Effector memory CD4-positive, alpha-beta T cell (primary cell): ENCODE data around the gene SLC26A11.

Experiments used
- DNase-seq, 3 donors: peaks; one replicate each; pipeline ENCODE4 v3.0.0-alpha.2; 2020
- H3K27ac ChIP-seq: 2 replicates; pipeline ENCODE4 v1.7.0; 2013; ENCODE audit warnings: mild to moderate bottlenecking, low read length, moderate library complexity; ENCODE audit not compliant: insufficient read depth, poor library complexity, severe bottlenecking
- H3K27me3 ChIP-seq: replicated peaks from 2 replicates; pipeline ENCODE4 v1.7.0; 2013; ENCODE audit warnings: mild to moderate bottlenecking, low read length; ENCODE audit not compliant: insufficient read depth, control insufficient read depth, poor library complexity, severe bottlenecking
- H3K36me3 ChIP-seq: 2 replicates; pipeline ENCODE4 v1.7.0; 2013; ENCODE audit warnings: mild to moderate bottlenecking, low read length, moderate library complexity; ENCODE audit not compliant: control insufficient read depth, insufficient read depth
- H3K4me1 ChIP-seq: 2 replicates; pipeline ENCODE4 v1.7.0; 2013; ENCODE audit warnings: low read length, mild to moderate bottlenecking; ENCODE audit not compliant: control insufficient read depth, insufficient read depth, poor library complexity, severe bottlenecking
- H3K4me3 ChIP-seq: 2 replicates; pipeline ENCODE4 v1.7.0; 2013; ENCODE audit warnings: low read length, low read depth, mild to moderate bottlenecking; ENCODE audit not compliant: insufficient read depth, poor library complexity, severe bottlenecking
- H3K9me3 ChIP-seq: 2 replicates; pipeline ENCODE4 v1.7.0; 2013; ENCODE audit warnings: mild to moderate bottlenecking, low read length, moderate library complexity; ENCODE audit not compliant: control insufficient read depth

The SLC26A11 gene

DNA sequence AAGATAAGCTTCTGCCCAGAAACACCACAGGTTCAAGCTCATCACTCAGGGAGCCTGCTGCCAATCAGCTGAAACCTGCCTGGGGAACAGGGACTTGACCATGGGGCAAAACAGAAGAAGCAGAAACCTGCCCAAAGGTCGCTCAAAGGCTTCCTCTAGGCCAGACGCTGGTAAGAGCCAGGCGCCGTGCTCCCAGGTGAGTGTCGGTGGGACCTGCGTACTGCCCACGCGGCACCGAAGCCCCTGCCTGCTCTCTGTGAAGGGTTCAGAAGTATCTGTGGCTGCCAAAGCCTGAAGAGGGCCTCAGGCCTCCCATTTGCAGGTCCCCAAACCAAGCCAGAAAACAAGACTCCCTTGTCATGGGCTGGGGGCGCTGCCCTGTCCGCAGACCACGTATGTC lies 10.5 kb upstream of the SLC26A11 start:
- no peaks in the 10 kb centered on the region for H3K27me3 ChIP-seq
- H3K27ac ChIP-seq: no peak overlapping the region
- no peaks in the 10 kb centered on the region for H3K9me3 ChIP-seq
- H3K4me3 ChIP-seq: no peak overlapping the region
- peaks cover 63% of the 10 kb centered on the region for H3K36me3 ChIP-seq
- no peaks in the 10 kb centered on the region for H3K4me1 ChIP-seq
- DNase-seq: no peak

DNA sequence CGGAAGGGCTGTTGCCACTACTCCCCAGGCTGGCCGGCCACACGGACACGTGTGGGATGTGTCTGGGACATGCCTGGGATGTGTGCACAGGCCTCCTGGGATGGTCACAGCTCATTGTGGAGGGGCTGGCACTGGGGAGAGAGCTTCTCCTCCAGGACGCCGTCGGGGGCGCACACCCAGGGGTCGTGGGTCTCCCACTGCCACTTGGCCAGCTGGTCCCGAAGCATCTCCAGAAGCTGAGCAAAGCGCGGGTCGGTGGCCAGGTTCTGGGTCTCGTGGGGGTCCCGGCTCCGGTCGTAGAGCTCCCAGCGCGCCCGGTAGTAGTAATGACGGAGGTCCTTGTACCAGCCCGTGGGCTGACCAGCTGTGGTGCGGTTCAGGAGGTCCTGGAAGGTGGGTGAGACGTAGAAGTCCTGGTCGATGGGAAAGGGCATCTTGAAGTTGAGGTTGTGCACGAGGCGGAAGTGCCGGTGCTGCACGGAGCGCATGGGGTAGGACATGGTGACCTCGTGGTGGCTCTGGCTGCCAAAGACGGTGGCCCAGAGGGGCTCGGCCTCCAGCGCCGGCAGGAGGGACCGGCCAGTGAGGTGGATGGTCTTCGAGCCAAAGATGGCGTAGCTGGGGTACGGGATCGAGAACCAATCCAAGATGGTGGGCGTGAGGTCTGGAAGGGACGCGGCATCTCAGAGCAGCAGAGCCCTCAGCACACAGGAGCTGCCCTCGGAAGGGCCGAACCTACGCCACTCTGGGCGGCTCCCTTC lies 9.7 kb upstream of the SLC26A11 start:
- Histone ChIP-seq H3K4me1 (no peaks in the 10 kb centered on the region), H3K36me3 (peaks cover 67% of the 10 kb centered on the region)

DNA sequence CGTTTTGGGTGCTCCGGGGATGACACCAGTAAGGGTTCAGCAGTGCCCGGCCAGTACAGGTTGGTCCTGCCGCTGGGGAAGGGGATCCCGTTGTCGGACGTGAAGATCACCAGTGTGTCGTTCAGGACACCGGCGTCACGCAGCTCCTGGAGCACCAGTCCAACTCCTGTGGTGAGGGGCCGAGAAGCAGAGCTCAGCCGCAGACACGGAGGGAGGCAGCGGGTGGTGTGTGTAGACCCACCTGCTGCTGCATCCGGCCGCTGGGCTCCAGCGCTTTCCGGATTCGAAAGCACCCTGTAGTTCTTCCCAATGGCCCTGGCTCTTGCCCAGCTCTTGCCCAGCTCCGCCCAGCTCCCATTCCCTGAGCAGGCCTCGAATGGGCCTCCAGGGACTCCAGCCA lies 8.1 kb upstream of the SLC26A11 start:
- H3K36me3 ChIP-seq: peaks cover 75% of the 10 kb centered on the region
- no peak for DNase-seq
- no peaks in the 10 kb centered on the region for H3K27me3 ChIP-seq

More for the DNA sequence above, 9.7 kb upstream of the SLC26A11 start:
- Histone ChIP-seq H3K27me3 (no peaks in the 10 kb centered on the region), H3K4me3 (no peak overlapping the region), H3K9me3 (no peaks in the 10 kb centered on the region), H3K27ac (no peak overlapping the region)
- no peak for DNase-seq

DNA sequence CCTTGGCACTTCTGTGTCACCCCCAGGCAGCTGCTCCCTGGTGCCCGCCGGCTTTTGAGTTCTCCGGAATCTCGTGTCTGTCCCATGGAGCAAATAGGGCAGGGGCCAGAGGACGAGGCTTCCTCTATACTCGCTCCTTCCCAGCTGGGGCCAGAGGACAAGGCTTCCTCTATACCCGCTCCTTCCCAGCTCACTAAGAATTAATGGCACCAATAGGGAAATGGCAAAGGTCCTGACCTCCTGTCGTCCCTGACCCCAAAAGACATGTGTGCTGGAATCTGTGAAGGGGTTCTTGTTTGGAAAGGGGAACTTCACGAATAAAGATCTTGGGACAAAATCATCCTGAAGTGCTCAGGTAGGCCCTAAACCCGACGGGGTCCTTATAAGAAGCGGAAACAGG lies 7.7 kb upstream of the SLC26A11 start:
- no peaks in the 10 kb centered on the region for H3K9me3 ChIP-seq
- no peak overlapping the region for H3K4me3 ChIP-seq
- no peak for DNase-seq
- H3K4me1 ChIP-seq: no peaks in the 10 kb centered on the region
- no peak overlapping the region for H3K27ac ChIP-seq
- H3K27me3 ChIP-seq: no peaks in the 10 kb centered on the region
- H3K36me3 ChIP-seq: peaks cover 78% of the 10 kb centered on the region

More for the DNA sequence above, 8.1 kb upstream of the SLC26A11 start:
- no peaks in the 10 kb centered on the region for H3K9me3 ChIP-seq
- no peak overlapping the region for H3K4me3 ChIP-seq
- H3K27ac ChIP-seq: no peak overlapping the region
- H3K4me1 ChIP-seq: no peaks in the 10 kb centered on the region

DNA sequence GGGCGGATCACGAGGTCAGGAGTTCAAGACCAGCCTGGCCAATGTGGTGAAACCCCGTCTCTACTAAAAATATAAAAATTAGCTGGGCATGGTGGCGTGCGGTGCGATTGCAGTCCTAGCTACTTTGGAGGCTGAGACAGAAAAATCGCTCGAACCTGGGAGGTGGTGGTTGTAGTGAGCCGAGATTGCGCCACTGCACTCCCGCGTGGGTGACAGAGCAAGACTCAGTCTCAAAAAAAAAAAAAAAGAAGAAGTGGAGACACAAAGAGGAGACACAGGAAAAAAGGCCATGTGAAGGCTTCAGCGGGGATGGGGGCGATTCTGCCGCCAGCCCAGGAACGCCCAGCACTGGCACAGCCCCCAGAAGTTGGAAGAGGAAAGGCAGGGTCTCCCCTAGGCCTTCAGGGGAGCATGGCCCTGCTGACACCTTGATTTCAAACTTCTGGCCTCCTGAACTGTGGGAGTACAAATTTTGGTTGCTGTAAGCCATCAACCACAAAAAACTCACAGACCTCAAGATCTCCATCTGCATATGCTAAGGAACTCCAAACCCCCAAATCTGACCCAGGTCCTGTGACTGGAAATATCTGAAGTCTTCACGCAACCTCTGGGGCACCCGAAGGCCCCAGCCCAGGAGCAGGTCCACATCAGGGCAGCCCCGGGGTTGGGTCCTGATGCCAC lies 7.1 kb upstream of the SLC26A11 start:
- no peak for DNase-seq
- H3K36me3 ChIP-seq: peaks cover 79% of the 10 kb centered on the region
- H3K4me3 ChIP-seq: no peak overlapping the region
- H3K4me1 ChIP-seq: peaks cover 6% of the 10 kb centered on the region
- no peaks in the 10 kb centered on the region for H3K9me3 ChIP-seq
- H3K27me3 ChIP-seq: no peaks in the 10 kb centered on the region
- H3K27ac ChIP-seq: no peak overlapping the region

DNA sequence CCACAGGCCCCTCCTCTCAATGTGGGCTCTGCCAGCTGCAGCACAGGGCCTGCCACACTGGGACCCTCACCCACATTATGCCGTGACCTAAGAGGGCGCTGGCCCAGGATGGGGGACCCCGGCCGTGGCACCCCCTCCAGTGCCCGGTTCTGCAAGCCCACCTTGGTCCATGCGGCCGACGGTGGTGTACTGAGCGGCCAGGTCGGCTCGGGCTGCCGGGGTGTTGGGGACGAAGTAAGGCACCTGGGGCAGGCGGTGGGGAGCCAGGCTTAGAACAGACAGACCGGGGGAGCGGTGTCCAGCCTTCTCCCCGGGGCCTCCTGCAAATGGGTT lies 6.6 kb upstream of the SLC26A11 start:
- Histone ChIP-seq H3K36me3 (peaks cover 77% of the 10 kb centered on the region), H3K27me3 (no peaks in the 10 kb centered on the region)

DNA sequence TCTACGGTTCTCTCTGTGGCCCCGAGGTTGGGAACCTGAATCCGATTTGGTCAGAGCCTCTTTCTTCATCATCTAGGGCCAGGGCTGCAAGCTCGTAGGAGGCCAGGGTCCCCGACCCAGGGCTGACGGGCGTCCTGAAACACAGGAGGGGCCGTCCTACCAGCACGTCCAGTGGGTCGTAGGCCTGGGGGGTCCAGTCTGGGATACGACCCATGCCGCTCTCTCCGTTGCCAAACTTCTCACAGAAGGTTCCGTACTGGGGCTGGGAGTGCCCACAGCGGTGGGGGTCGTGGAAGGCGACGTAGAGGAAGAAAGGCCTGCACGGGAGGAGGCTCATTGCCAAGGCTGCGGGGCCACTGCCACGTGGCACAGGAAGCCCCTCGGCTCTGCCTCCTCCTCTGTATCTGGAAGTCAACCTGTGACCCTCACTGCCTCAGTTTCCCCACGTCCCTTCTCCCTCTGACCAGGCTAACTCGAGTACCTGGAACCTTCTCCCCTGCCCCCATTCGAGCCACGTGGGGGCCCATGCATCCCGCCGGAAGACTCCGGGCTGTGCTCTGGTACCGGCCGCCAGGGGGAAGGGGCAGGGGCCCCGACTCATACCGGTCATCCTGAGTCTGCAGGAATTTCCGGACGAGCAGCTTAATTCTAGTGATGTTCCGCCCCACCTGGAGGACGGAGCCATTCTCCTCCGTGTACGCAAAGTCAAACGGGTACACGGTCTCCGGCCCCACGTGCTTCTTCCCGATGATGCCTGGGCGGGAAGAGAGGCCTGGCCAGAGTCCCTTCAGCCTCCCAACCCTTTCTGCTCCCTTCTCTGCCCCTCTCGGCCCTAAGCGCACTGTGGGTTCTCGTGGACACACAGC lies 6.0 kb upstream of the SLC26A11 start:
- DNase-seq: no peak
- Histone ChIP-seq H3K9me3 (no peaks in the 10 kb centered on the region), H3K4me3 (no peak overlapping the region), H3K36me3 (peaks cover 74% of the 10 kb centered on the region), H3K27ac (no peak overlapping the region), H3K4me1 (peaks cover 17% of the 10 kb centered on the region), H3K27me3 (no peaks in the 10 kb centered on the region)

More for the DNA sequence above, 6.6 kb upstream of the SLC26A11 start:
- DNase-seq: no peak
- no peak overlapping the region for H3K27ac ChIP-seq
- peaks cover 11% of the 10 kb centered on the region for H3K4me1 ChIP-seq
- H3K9me3 ChIP-seq: no peaks in the 10 kb centered on the region
- no peak overlapping the region for H3K4me3 ChIP-seq

DNA sequence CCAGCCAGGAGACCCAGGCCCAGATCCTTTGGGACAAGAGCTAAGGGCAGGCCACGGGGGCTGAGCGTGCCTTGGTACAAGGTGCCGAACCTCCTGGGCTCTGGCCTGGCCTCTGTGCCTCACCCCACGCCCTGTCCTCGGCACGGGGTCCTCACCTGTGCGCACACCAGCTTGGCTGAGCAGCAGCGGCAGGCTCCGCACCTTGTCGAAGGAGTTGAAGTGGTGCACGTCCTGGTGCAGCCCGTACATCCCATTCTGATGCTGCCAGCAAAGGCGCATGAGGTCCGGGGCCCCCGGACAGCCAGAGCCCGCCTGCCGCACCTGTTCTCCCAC lies 5.4 kb upstream of the SLC26A11 start:
- DNase-seq: no peak
- H3K27ac ChIP-seq: no peak overlapping the region
- peaks cover 68% of the 10 kb centered on the region for H3K36me3 ChIP-seq
- peaks cover 18% of the 10 kb centered on the region for H3K4me1 ChIP-seq
- H3K9me3 ChIP-seq: no peaks in the 10 kb centered on the region
- no peaks in the 10 kb centered on the region for H3K27me3 ChIP-seq
- no peak overlapping the region for H3K4me3 ChIP-seq

DNA sequence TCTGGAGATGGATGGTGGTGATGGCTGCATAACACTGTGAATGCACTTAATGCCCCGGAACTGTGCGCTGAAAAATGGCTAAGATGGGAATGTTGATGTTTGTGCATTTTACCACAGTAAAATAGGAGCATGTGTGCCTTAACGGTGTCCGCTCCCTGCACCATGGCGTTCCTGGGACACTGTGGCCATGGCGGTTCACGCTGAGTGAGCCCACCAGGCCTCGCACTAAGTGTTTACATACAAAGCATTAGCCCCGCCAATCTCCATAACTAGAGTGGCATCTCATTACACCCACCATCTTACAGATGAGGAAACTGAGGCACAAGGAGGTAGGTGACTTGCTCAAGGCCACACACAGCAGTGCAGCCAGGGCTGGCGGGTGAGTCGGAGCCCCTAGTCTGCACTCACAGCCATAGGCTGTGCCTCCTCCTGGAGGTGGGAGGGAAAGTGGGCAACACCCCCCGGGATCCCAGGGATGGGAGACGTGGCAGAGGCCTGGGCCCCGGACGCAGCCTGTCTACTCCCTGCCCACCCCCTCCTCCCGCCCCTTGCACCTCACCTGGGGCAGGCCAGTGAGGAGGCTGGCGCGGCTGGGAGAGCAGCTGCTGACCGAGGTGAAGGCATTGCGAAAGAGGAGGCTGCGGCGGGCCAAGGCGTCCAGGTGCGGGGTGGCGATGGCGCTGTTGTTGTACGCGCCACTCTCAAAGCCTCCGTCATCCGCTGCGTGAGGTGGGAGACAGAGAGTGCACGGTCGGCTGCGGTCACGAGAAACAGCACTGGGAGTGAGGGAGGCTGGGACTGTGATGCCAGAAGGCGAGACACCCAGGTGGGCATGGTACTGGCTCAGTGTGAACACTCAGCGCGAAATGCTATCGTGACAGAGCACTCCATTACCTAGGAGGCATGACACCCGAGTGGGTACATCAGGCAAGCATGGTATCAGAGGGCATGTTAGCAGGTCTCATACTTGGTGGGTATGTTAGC lies 3.5 kb upstream of the SLC26A11 start:
- Histone ChIP-seq H3K36me3 (peaks cover 48% of the 10 kb centered on the region), H3K4me1 (peaks cover 27% of the 10 kb centered on the region), H3K9me3 (no peaks in the 10 kb centered on the region), H3K27me3 (no peaks in the 10 kb centered on the region), H3K27ac (no peak overlapping the region), H3K4me3 (no peak overlapping the region)
- no peak for DNase-seq
